Measurements from ENCODE around the gene TERB1. TPM values are rescaled to one million over a fixed set of nuclear protein-coding genes. Genes with fewer than 3 reads are reported as not detected.

TERB1 gene
- total RNA-seq, 2 experiments from 2014 or later, result not detected

- POLR2A ChIA-PET, result no interaction called here
- Mint-ChIP-seq H3K4me1 (ENCODE audit: low read depth) (no peaks in the 10 kb centered on the region), H3K4me3 (no peak overlapping the region), H3K9me3 (ENCODE audit: insufficient read depth) (no peaks in the 10 kb centered on the region), H3K27ac (no peak overlapping the region), H3K36me3 (ENCODE audit: low read depth) (no peaks in the 10 kb centered on the region), H3K27me3 (ENCODE audit: low read depth) (no peaks in the 10 kb centered on the region)
- CTCF ChIA-PET, result interaction anchor here (1.8 to 1.9 kb wide), 2 partner anchors 25 to 54 kb away, joined by 7 to 8 read pairs; partner anchors contain the start of genes DYNC1LI2 and NAE1
- no peak for ATAC-seq
- DNase-seq, result no peak
These were observed 24.9 kb downstream of the TERB1 start for GRCh38 chr16:66776457-66776856.

GRCh38 chr16:66774981-66775380 lies 26.4 kb downstream of the TERB1 start:
- no peaks in the 10 kb centered on the region for H3K36me3 Mint-ChIP-seq (ENCODE audit: low read depth)
- H3K4me1 Mint-ChIP-seq (ENCODE audit: low read depth), result no peaks in the 10 kb centered on the region
- DNase-seq (no peak), ATAC-seq (no peak)
- H3K4me3 Mint-ChIP-seq, result no peak overlapping the region
- H3K27me3 Mint-ChIP-seq (ENCODE audit: low read depth), result no peaks in the 10 kb centered on the region
- CTCF ChIA-PET, result no interaction called here
- no peak overlapping the region for H3K27ac Mint-ChIP-seq
- no peaks in the 10 kb centered on the region for H3K9me3 Mint-ChIP-seq (ENCODE audit: insufficient read depth)
- POLR2A ChIA-PET, result no interaction called here

GRCh38 chr16:66758086-66758485 lies 43.3 kb downstream of the TERB1 start:
- Mint-ChIP-seq H3K4me1 (ENCODE audit: low read depth) (no peaks in the 10 kb centered on the region), H3K4me3 (no peak overlapping the region), H3K27me3 (ENCODE audit: low read depth) (peaks cover 16% of the 10 kb centered on the region), H3K9me3 (ENCODE audit: insufficient read depth) (no peaks in the 10 kb centered on the region), H3K27ac (no peak overlapping the region), H3K36me3 (ENCODE audit: low read depth) (no peaks in the 10 kb centered on the region)
- no peak for DNase-seq
- ChIA-PET CTCF (no interaction called here), POLR2A (no interaction called here)
- no peak for ATAC-seq

GRCh38 chr16:66754819-66755218 lies 46.6 kb downstream of the TERB1 start:
- no peak overlapping the region for H3K4me3 Mint-ChIP-seq
- no peak for DNase-seq
- ChIA-PET CTCF (interaction anchor here (0.8 to 3.7 kb wide), 5 partner anchors 14 to 76 kb away, joined by 3 to 14 read pairs (median 4); partner anchors contain the start of gene NAE1), POLR2A (no interaction called here)
- no peaks in the 10 kb centered on the region for H3K9me3 Mint-ChIP-seq (ENCODE audit: insufficient read depth)
- no peak overlapping the region for H3K27ac Mint-ChIP-seq
- peaks cover 14% of the 10 kb centered on the region for H3K4me1 Mint-ChIP-seq (ENCODE audit: low read depth)
- peaks cover 7% of the 10 kb centered on the region for H3K36me3 Mint-ChIP-seq (ENCODE audit: low read depth)
- ATAC-seq, result no peak
- H3K27me3 Mint-ChIP-seq (ENCODE audit: low read depth), result peaks cover 21% of the 10 kb centered on the region

- no peak overlapping the region for H3K4me3 Mint-ChIP-seq
- peaks cover 10% of the 10 kb centered on the region for H3K36me3 Mint-ChIP-seq (ENCODE audit: low read depth)
- ATAC-seq (no peak), DNase-seq (no peak)
- no peaks in the 10 kb centered on the region for H3K9me3 Mint-ChIP-seq (ENCODE audit: insufficient read depth)
- ChIA-PET CTCF (interaction anchor here (0.8 to 3.7 kb wide), 5 partner anchors 14 to 77 kb away, joined by 3 to 14 read pairs (median 4); partner anchors contain the start of gene NAE1), POLR2A (no interaction called here)
- H3K4me1 Mint-ChIP-seq (ENCODE audit: low read depth), result peaks cover 20% of the 10 kb centered on the region
- peaks cover 21% of the 10 kb centered on the region for H3K27me3 Mint-ChIP-seq (ENCODE audit: low read depth)
- H3K27ac Mint-ChIP-seq, result no peak overlapping the region
These were observed 47.2 kb downstream of the TERB1 start for GRCh38 chr16:66754211-66754610.

- H3K27ac Mint-ChIP-seq, result no peak overlapping the region
- peaks cover 19% of the 10 kb centered on the region for H3K27me3 Mint-ChIP-seq (ENCODE audit: low read depth)
- H3K9me3 Mint-ChIP-seq (ENCODE audit: insufficient read depth), result no peaks in the 10 kb centered on the region
- peaks cover 30% of the 10 kb centered on the region for H3K4me1 Mint-ChIP-seq (ENCODE audit: low read depth)
- H3K36me3 Mint-ChIP-seq (ENCODE audit: low read depth), result peaks cover 20% of the 10 kb centered on the region
- ChIA-PET POLR2A (interaction anchor here (1.1 kb wide), 1 partner anchor 127 kb away, joined by 3 read pairs; the partner anchor contains the start of gene PDP2), CTCF (interaction anchor here (1.1 to 3.7 kb wide), 15 partner anchors 9 to 174 kb away, joined by 3 to 38 read pairs (median 6); partner anchors contain the start of gene NAE1)
- no peak for DNase-seq
- no peak overlapping the region for H3K4me3 Mint-ChIP-seq
- no peak for ATAC-seq
These were observed 48.4 kb downstream of the TERB1 start for GRCh38 chr16:66752958-66753357.

- Mint-ChIP-seq H3K36me3 (ENCODE audit: low read depth) (peaks cover 26% of the 10 kb centered on the region), H3K27me3 (ENCODE audit: low read depth) (peaks cover 19% of the 10 kb centered on the region), H3K4me1 (ENCODE audit: low read depth) (peaks cover 35% of the 10 kb centered on the region), H3K27ac (peak overlapping the region; percentile 90), H3K4me3 (peak overlapping the region; percentile 70), H3K9me3 (ENCODE audit: insufficient read depth) (no peaks in the 10 kb centered on the region)
- POLR2A ChIA-PET, result interaction anchor here (0.7 to 2.1 kb wide), 5 partner anchors 11 to 128 kb away, joined by 3 to 8 read pairs (median 4); partner anchors contain the start of genes NAE1 and PDP2
- ATAC-seq, result no peak
- CTCF ChIA-PET, result interaction anchor here (0.7 to 3.3 kb wide), 32 partner anchors 10 to 430 kb away, joined by 3 to 38 read pairs (median 5); partner anchors contain the start of genes NAE1 and PDP2
- DNase-seq, result no peak
These were observed 49.0 kb downstream of the TERB1 start for GRCh38 chr16:66752379-66752778.

GRCh38 chr16:66751992-66752322 lies 49.4 kb downstream of the TERB1 start:
- peak overlapping the region; percentile 70 for H3K4me3 Mint-ChIP-seq
- ATAC-seq (no peak), DNase-seq (no peak)
- no peaks in the 10 kb centered on the region for H3K9me3 Mint-ChIP-seq (ENCODE audit: insufficient read depth)
- peaks cover 19% of the 10 kb centered on the region for H3K27me3 Mint-ChIP-seq (ENCODE audit: low read depth)
- H3K4me1 Mint-ChIP-seq (ENCODE audit: low read depth), result peaks cover 39% of the 10 kb centered on the region
- H3K27ac Mint-ChIP-seq, result peak overlapping the region; percentile 90
- ChIA-PET CTCF (interaction anchor here (0.7 to 3.3 kb wide), 33 partner anchors 10 to 431 kb away, joined by 3 to 38 read pairs (median 5); partner anchors contain the start of genes CKLF, NAE1 and PDP2), POLR2A (interaction anchor here (0.7 to 2.1 kb wide), 5 partner anchors 11 to 128 kb away, joined by 3 to 8 read pairs (median 4); partner anchors contain the start of genes NAE1 and PDP2)
- H3K36me3 Mint-ChIP-seq (ENCODE audit: low read depth), result peaks cover 30% of the 10 kb centered on the region

GRCh38 chr16:66751303-66751991 lies 49.9 kb downstream of the TERB1 start, which contains the start of gene DYNC1LI2:
Gene DYNC1LI2 (minus strand): TSS chr16:66751609. CDS start chr16:66751591, 18 bp downstream.
- H3K27me3 Mint-ChIP-seq (ENCODE audit: low read depth), result peaks cover 17% of the 10 kb centered on the region
- peak within 1 kb of the TSS; percentile 90 for H3K27ac Mint-ChIP-seq
- peak; percentile 84 for ATAC-seq
- peaks cover 35% of the 10 kb centered on the region for H3K36me3 Mint-ChIP-seq (ENCODE audit: low read depth)
- H3K9me3 Mint-ChIP-seq (ENCODE audit: insufficient read depth), result no peaks in the 10 kb centered on the region
- ChIA-PET POLR2A (interaction anchor here (0.6 to 2.1 kb wide), 6 partner anchors 10 to 129 kb away, joined by 3 to 8 read pairs (median 4); partner anchors contain the start of genes NAE1 and PDP2), CTCF (interaction anchor here (0.6 to 3.3 kb wide), 38 partner anchors 10 to 431 kb away, joined by 3 to 38 read pairs (median 4); partner anchors contain the start of genes CKLF, NAE1 and PDP2)
- peaks cover 44% of the 10 kb centered on the region for H3K4me1 Mint-ChIP-seq (ENCODE audit: low read depth)
- DNase-seq, result peak; percentile 84
- H3K4me3 Mint-ChIP-seq, result peak within 1 kb of the TSS; percentile 80

GRCh38 chr16:66751053-66751302 lies 50.4 kb downstream of the TERB1 start:
- Mint-ChIP-seq H3K27ac (peak overlapping the region; percentile 73), H3K4me1 (ENCODE audit: low read depth) (peaks cover 48% of the 10 kb centered on the region), H3K36me3 (ENCODE audit: low read depth) (peaks cover 39% of the 10 kb centered on the region), H3K9me3 (ENCODE audit: insufficient read depth) (no peaks in the 10 kb centered on the region), H3K4me3 (peak overlapping the region; percentile 80), H3K27me3 (ENCODE audit: low read depth) (peaks cover 14% of the 10 kb centered on the region)
- DNase-seq (no peak), ATAC-seq (peak; percentile 14)
- ChIA-PET POLR2A (interaction anchor here (0.6 to 2.1 kb wide), 5 partner anchors 10 to 122 kb away, joined by 3 to 8 read pairs (median 4); no protein-coding TSS in a partner anchor), CTCF (interaction anchor here (0.6 to 3.3 kb wide), 25 partner anchors 9 to 432 kb away, joined by 3 to 38 read pairs (median 5); partner anchors contain the start of genes NAE1 and PDP2)

GRCh38 chr16:66750279-66751052 lies 50.9 kb downstream of the TERB1 start:
- no peaks in the 10 kb centered on the region for H3K9me3 Mint-ChIP-seq (ENCODE audit: insufficient read depth)
- peaks cover 49% of the 10 kb centered on the region for H3K4me1 Mint-ChIP-seq (ENCODE audit: low read depth)
- DNase-seq, result peak; percentile 39
- POLR2A ChIA-PET, result interaction anchor here (1.0 to 2.1 kb wide), 3 partner anchors 9 to 22 kb away, joined by 3 to 8 read pairs (median 4); no protein-coding TSS in a partner anchor
- peak overlapping the region; percentile 80 for H3K4me3 Mint-ChIP-seq
- CTCF ChIA-PET, result interaction anchor here (1.2 to 3.3 kb wide), 9 partner anchors 9 to 344 kb away, joined by 3 to 38 read pairs (median 12); partner anchors contain the start of gene NAE1
- peak; percentile 5 for ATAC-seq
- peaks cover 40% of the 10 kb centered on the region for H3K36me3 Mint-ChIP-seq (ENCODE audit: low read depth)
- peaks cover 13% of the 10 kb centered on the region for H3K27me3 Mint-ChIP-seq (ENCODE audit: low read depth)
- peak overlapping the region; percentile 73 for H3K27ac Mint-ChIP-seq
